ENCODE data around the gene RGS9BP. TPM values are rescaled to one million over a fixed set of nuclear protein-coding genes. Genes with fewer than 3 reads are reported as not detected.
"Not testable (repeated sequence)": the region's sequence is repeated elsewhere in the genome, so short reads cannot be mapped to it uniquely, and the experiment has no call there.

The RGS9BP gene
- total RNA-seq, 1 donor from 2014 or later: not detected

DNA sequence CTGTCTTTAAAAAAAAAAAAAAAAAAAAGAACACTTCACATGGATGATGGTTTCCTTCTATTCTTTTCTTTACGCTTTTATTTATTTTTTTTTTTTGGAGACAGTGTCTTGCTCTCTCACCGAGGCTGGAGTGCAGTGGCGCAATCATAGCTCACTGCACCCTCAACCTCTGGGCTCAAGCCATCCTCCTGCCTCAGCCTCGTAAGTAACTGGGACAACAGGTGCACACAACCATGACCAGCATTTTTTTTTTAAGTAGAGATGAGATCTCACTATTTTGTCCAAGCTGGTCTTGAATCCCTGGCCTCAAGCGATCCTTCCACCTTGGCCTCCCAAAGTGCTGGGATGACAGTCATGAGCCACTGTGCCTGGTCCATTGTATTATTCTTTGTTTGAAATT is 25.0 kb upstream of the RGS9BP start:
- DNase-seq (ENCODE audit: low read depth, low spot score): no peak
- H3K4me3 Mint-ChIP-seq: no peak overlapping the region
- no peak overlapping the region for H3K27ac Mint-ChIP-seq (ENCODE audit: unreplicated experiment)
- TF ChIP-seq, protein P1, sequence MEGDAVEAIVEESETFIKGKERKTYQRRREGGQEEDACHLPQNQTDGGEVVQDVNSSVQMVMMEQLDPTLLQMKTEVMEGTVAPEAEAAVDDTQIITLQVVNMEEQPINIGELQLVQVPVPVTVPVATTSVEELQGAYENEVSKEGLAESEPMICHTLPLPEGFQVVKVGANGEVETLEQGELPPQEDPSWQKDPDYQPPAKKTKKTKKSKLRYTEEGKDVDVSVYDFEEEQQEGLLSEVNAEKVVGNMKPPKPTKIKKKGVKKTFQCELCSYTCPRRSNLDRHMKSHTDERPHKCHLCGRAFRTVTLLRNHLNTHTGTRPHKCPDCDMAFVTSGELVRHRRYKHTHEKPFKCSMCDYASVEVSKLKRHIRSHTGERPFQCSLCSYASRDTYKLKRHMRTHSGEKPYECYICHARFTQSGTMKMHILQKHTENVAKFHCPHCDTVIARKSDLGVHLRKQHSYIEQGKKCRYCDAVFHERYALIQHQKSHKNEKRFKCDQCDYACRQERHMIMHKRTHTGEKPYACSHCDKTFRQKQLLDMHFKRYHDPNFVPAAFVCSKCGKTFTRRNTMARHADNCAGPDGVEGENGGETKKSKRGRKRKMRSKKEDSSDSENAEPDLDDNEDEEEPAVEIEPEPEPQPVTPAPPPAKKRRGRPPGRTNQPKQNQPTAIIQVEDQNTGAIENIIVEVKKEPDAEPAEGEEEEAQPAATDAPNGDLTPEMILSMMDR (conservative IDR thresholded peaks at IDR 0.05): no peak
- H3K9me3 Mint-ChIP-seq: no peaks in the 10 kb centered on the region
- H3K27me3 Mint-ChIP-seq (ENCODE audit: low read depth): no peaks in the 10 kb centered on the region
- H3K4me1 Mint-ChIP-seq: peaks cover 7% of the 10 kb centered on the region
- no peaks in the 10 kb centered on the region for H3K36me3 Mint-ChIP-seq (ENCODE audit: low read depth)

DNA sequence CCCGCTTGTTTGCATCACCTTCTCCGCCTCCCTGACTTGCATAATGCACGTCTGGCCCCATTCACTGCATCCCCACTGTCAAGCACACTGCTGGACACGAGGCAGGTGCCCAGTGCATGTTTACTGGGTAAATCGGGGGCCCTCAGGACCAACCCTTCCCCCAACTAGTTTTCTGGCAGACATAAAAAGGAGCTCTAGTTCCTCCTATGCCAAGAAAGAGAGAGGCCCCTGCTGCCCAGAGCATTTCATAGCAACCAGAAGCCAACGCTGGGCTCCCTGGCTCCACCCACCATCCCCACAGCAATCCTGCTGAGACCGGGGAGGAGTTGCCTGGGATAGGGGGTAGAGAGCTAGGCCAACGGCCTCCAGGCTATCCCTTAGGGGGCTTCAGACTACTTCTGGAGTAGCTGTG is 23.9 kb upstream of the RGS9BP start:
- no peak overlapping the region for H3K4me3 Mint-ChIP-seq
- no peaks in the 10 kb centered on the region for H3K27me3 Mint-ChIP-seq (ENCODE audit: low read depth)
- peak; percentile 34 for DNase-seq (ENCODE audit: low read depth, low spot score)
- H3K36me3 Mint-ChIP-seq (ENCODE audit: low read depth): no peaks in the 10 kb centered on the region
- H3K4me1 Mint-ChIP-seq: peaks cover 7% of the 10 kb centered on the region
- H3K27ac Mint-ChIP-seq (ENCODE audit: unreplicated experiment): no peak overlapping the region
- no peaks in the 10 kb centered on the region for H3K9me3 Mint-ChIP-seq
- TF ChIP-seq, protein P1 (conservative IDR thresholded peaks at IDR 0.05): no peak

DNA sequence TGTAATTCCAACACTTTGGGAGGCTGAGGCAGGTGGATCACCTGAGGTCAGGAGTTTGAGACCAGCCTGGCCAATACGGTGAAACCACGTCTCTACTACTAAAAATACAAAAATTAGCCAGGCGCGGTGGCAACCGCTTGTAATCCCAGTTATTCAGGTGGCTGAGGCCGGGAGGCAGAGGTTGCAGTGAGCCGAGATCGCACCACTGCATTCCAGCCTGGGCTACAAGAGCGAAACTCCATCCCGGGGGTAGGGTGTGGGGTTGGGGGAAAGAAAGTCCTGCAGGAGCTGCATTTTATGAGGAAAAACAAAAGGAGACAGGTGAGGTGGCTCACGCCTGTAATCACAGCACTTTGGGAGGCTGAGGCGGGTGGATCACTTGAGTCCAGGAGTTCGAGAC is 23.3 kb upstream of the RGS9BP start:
- H3K4me3 Mint-ChIP-seq; H3K27me3 Mint-ChIP-seq (ENCODE audit: low read depth); DNase-seq (ENCODE audit: low read depth, low spot score); H3K27ac Mint-ChIP-seq (ENCODE audit: unreplicated experiment); H3K9me3 Mint-ChIP-seq; H3K36me3 Mint-ChIP-seq (ENCODE audit: low read depth); H3K4me1 Mint-ChIP-seq: not testable (repeated sequence)

GRCh38 chr19:32652894-32653598 is 22.6 kb upstream of the RGS9BP start:
- Mint-ChIP-seq H3K27ac (ENCODE audit: unreplicated experiment) (no peak overlapping the region), H3K4me3 (no peak overlapping the region), H3K27me3 (ENCODE audit: low read depth) (no peaks in the 10 kb centered on the region), H3K4me1 (peaks cover 7% of the 10 kb centered on the region), H3K36me3 (ENCODE audit: low read depth) (no peaks in the 10 kb centered on the region), H3K9me3 (no peaks in the 10 kb centered on the region)
- no peak for DNase-seq (ENCODE audit: low read depth, low spot score)
- TF ChIP-seq, protein P1 (conservative IDR thresholded peaks at IDR 0.05): no peak

GRCh38 chr19:32653599-32653915 is 22.1 kb upstream of the RGS9BP start:
- no peak for DNase-seq (ENCODE audit: low read depth, low spot score)
- Mint-ChIP-seq H3K27me3 (ENCODE audit: low read depth) (no peaks in the 10 kb centered on the region), H3K36me3 (ENCODE audit: low read depth) (no peaks in the 10 kb centered on the region), H3K4me1 (peaks cover 7% of the 10 kb centered on the region), H3K27ac (ENCODE audit: unreplicated experiment) (no peak overlapping the region), H3K4me3 (no peak overlapping the region), H3K9me3 (no peaks in the 10 kb centered on the region)
- TF ChIP-seq, protein P1 (conservative IDR thresholded peaks at IDR 0.05): no peak

DNA sequence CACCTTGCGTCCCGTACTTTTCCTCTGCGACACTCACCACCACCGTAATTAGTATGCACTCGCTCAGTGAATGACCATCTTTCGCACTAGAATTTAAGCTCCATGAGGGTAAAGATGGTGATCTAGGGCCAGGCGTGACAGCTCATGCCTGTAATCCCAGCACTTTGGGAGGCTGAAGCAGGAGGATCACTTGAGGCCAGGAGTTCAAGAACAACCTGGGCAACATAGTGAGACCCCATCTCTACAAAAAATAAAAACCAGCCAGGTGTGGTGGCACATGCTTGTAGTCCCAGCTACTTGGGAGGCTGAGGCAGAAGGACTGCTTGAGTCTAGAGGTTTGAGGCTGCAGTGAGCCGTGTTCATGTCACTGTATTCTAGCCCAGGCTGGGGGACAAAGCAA is 19.3 kb upstream of the RGS9BP start:
- H3K4me1 Mint-ChIP-seq; H3K36me3 Mint-ChIP-seq (ENCODE audit: low read depth); H3K4me3 Mint-ChIP-seq; DNase-seq (ENCODE audit: low read depth, low spot score); H3K9me3 Mint-ChIP-seq; H3K27me3 Mint-ChIP-seq (ENCODE audit: low read depth); H3K27ac Mint-ChIP-seq (ENCODE audit: unreplicated experiment): not testable (repeated sequence)
